ENCODE data around the gene BCL3. TPM values are rescaled to one million over a fixed set of nuclear protein-coding genes. Genes with fewer than 3 reads are reported as not detected.
A peak's percentile ranks its signal among the peaks of the same experiment; 100 is the strongest.
"Not testable (repeated sequence)": the region's sequence is repeated elsewhere in the genome, so short reads cannot be mapped to it uniquely, and the experiment has no call there.

Gene BCL3
- total and polyA plus RNA-seq, 9 donors: 2.7 to 19.2 (median 14.5) TPM

DNA sequence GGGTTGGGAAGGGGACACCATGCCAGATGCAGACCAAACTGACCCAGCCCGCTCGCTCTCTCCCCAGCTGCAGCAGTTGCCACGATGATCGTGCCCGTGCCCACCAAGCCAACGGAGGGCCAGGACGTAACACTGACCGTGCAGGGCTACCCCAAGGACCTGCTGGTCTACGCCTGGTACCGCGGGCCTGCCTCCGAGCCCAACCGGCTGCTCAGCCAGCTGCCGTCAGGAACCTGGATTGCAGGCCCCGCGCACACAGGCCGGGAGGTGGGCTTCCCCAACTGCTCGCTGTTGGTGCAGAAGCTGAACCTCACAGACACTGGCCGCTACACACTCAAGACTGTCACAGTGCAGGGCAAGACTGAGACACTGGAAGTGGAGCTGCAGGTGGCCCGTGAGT lies 40.7 kb upstream of the BCL3 start:
- 89% methylated on average over 20 of the region's 20 CpGs for WGBS (ENCODE audit: insufficient coverage)
- no peak for DNase-seq
- Histone ChIP-seq H3K4me3 (ENCODE audit: low read length) (no peak overlapping the region), H3K27ac (ENCODE audit: low read length) (no peak overlapping the region), H3K27me3 (ENCODE audit: control insufficient read depth, insufficient read depth, low read length) (no peaks in the 10 kb centered on the region), H3K36me3 (ENCODE audit: control insufficient read depth, insufficient read depth, low read length) (no peaks in the 10 kb centered on the region), H3K9me3 (replicated peaks; ENCODE audit: control insufficient read depth, low read depth, low read length) (no peaks in the 10 kb centered on the region), H3K4me1 (ENCODE audit: control insufficient read depth, insufficient read depth, low read length) (peaks cover 22% of the 10 kb centered on the region)

DNA sequence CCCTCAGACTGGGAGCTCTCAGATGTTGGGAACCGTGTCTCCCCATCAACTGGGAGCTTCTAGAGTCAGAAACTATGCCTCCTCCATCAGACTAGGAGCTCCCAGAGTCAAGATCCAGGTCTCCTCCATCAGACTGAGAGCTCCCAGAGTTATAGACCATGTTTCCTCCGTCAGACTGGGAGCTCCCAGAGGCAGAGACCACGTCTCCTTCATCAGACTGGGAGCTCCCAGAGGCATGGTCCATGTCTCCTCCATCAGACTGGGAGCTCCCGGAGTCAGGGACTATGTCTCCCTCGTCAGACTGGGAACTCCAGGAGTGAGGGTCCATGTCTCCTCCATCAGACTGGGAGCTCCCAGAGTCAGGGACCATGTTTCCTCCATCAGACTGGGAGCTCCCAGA lies 39.6 kb upstream of the BCL3 start:
- Histone ChIP-seq H3K27ac (ENCODE audit: low read length) (no peak overlapping the region), H3K9me3 (replicated peaks; ENCODE audit: control insufficient read depth, low read depth, low read length) (no peaks in the 10 kb centered on the region), H3K4me1 (ENCODE audit: control insufficient read depth, insufficient read depth, low read length) (peaks cover 22% of the 10 kb centered on the region), H3K4me3 (ENCODE audit: low read length) (no peak overlapping the region), H3K36me3 (ENCODE audit: control insufficient read depth, insufficient read depth, low read length) (no peaks in the 10 kb centered on the region), H3K27me3 (ENCODE audit: control insufficient read depth, insufficient read depth, low read length) (no peaks in the 10 kb centered on the region)
- no peak for DNase-seq
- WGBS (ENCODE audit: insufficient coverage): 82% methylated on average over 4 of the region's 5 CpGs

DNA sequence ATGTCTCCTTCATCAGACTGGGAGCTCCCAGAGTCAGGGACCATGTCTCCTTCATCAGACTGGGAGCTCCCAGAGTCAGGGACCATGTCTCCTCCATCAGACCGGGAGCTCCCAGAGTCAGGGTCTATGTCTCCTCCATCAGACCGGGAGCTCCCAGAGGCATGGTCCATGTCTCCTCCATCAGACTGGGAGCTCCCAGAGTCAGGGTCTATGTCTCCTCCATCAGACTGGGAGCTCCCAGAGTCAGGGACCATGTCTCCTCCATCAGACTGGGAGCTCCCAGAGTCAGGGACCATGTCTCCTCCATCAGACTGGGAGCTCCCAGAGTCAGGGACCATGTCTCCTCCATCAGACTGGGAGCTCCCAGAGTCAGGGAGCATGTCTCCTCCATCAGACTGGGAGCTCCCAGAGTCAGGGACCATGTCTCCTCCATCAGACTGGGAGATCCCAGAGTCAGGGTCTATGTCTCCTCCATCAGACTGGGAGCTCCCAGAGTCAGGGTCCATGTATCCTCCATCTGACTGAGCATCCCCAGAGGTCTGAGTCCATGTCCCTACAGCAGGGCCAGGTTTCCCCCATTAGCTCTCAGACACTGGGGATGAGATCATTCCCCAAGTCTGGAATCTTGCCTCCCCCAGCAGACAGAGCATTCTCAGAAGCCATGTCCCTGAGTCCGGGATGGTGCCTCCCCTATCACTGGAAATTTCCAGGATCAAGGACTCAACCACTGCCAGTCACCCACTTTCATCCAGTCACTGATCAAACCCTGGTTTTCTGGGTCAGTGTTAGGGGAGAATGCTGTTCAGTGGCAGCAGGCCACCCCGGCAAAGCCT lies 38.9 kb upstream of the BCL3 start:
- H3K4me3 ChIP-seq (ENCODE audit: low read length); H3K9me3 ChIP-seq (replicated peaks; ENCODE audit: control insufficient read depth, low read depth, low read length); H3K27me3 ChIP-seq (ENCODE audit: control insufficient read depth, insufficient read depth, low read length); H3K27ac ChIP-seq (ENCODE audit: low read length); H3K36me3 ChIP-seq (ENCODE audit: control insufficient read depth, insufficient read depth, low read length); DNase-seq: not testable (repeated sequence)
- peaks cover 22% of the 10 kb centered on the region for H3K4me1 ChIP-seq (ENCODE audit: control insufficient read depth, insufficient read depth, low read length)
- 100% methylated on average over 1 of the region's 4 CpGs for WGBS (ENCODE audit: insufficient coverage)

DNA sequence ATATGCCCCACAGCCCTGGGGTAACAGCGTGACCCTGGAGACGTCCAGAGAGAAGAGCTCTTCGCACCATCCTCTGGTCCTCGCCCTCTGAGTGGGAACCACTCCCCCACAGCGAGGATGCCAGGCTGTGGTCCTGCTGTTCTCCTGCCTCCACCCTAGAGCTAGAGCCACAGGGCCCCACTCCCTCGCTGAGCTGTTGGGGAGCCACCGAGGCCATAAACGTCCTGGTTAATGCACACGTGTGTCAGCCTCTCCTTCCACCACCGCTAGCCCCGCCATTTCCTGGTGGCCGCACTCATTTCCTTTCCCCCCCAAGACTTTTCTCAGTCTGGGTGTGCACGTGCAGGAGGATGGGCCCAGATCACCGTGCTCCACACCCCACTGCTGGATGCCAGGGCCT lies 38.0 kb upstream of the BCL3 start:
- WGBS (ENCODE audit: insufficient coverage): 70% methylated on average over 12 of the region's 14 CpGs
- H3K9me3 ChIP-seq (replicated peaks; ENCODE audit: control insufficient read depth, low read depth, low read length): peaks cover 7% of the 10 kb centered on the region
- DNase-seq: no peak
- no peaks in the 10 kb centered on the region for H3K36me3 ChIP-seq (ENCODE audit: control insufficient read depth, insufficient read depth, low read length)
- H3K27ac ChIP-seq (ENCODE audit: low read length): no peak overlapping the region
- no peak overlapping the region for H3K4me3 ChIP-seq (ENCODE audit: low read length)
- H3K27me3 ChIP-seq (ENCODE audit: control insufficient read depth, insufficient read depth, low read length): no peaks in the 10 kb centered on the region
- peaks cover 20% of the 10 kb centered on the region for H3K4me1 ChIP-seq (ENCODE audit: control insufficient read depth, insufficient read depth, low read length)

DNA sequence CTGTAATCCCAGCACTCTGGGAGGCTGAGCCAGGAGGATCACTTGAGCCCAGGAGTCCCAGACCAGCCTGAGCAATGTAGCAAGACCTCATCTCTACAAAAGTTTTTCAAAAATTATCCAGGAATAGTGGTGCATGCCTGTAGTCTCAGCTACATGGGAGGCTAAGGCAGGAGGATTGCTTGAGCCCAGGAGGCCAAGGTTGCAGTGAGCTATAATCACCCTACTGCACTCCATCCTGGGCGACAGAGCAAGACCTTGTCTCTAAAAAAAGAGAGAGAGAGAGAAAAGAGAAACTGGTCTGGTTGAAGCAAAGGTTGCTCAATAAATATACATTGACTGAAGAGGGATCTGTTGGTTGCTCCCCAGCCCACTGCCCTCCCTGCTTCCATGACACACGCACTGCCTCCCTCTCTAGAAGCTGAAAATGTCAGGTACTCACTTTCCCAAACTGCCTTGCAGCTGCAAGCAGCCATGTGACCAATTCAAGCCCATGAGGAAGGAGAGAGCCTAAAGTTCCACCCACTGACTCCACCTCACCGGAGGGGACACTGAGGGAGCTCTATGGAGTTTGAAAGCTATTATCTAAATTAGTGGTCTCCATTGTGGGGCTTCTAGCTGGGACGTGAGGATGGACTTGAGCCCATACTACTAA lies 35.5 kb upstream of the BCL3 start:
- H3K4me3 ChIP-seq (ENCODE audit: low read length): no peak overlapping the region
- H3K4me1 ChIP-seq (ENCODE audit: control insufficient read depth, insufficient read depth, low read length): peaks cover under 1% of the 10 kb centered on the region
- H3K27ac ChIP-seq (ENCODE audit: low read length): no peak overlapping the region
- DNase-seq: no peak
- no peaks in the 10 kb centered on the region for H3K27me3 ChIP-seq (ENCODE audit: control insufficient read depth, insufficient read depth, low read length)
- H3K9me3 ChIP-seq (replicated peaks; ENCODE audit: control insufficient read depth, low read depth, low read length): peaks cover 7% of the 10 kb centered on the region
- no peaks in the 10 kb centered on the region for H3K36me3 ChIP-seq (ENCODE audit: control insufficient read depth, insufficient read depth, low read length)
- 0% methylated on average over 1 of the region's 4 CpGs for WGBS (ENCODE audit: insufficient coverage)

DNA sequence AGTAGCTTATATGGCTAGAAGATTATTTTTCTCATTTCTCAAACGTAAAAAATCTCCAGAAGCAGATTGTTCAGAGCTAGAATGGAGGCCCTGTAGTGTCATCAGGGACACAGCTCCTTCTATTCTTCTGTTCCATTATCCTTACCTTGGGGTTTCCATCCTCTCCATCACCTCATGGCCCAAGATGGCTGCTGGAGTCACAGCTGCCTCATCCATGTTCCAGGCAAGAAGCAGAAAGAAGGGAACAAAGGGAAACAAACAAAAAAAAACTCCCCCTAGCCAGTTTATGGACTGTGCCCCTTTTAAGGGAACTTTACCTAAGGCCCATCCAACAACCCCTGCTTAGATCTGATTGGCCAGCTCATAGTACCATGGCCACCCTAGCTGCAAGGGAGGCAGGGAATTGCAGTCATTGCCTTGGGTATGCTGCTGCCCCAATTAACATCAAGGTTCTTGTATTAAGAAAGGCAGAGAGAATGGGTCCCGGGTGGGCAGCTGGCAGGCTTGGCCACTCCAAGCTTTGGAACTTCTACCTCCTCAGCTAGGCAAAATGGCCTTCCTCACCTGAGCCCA lies 33.8 kb upstream of the BCL3 start:
- Histone ChIP-seq H3K9me3 (replicated peaks; ENCODE audit: control insufficient read depth, low read depth, low read length) (peaks cover 7% of the 10 kb centered on the region), H3K27ac (ENCODE audit: low read length) (no peak overlapping the region), H3K36me3 (ENCODE audit: control insufficient read depth, insufficient read depth, low read length) (no peaks in the 10 kb centered on the region), H3K27me3 (ENCODE audit: control insufficient read depth, insufficient read depth, low read length) (no peaks in the 10 kb centered on the region), H3K4me1 (ENCODE audit: control insufficient read depth, insufficient read depth, low read length) (peaks cover 12% of the 10 kb centered on the region), H3K4me3 (ENCODE audit: low read length) (no peak overlapping the region)
- no peak for DNase-seq
- no CpG with 5 or more reads among the region's 2 CpGs for WGBS (ENCODE audit: insufficient coverage)

GRCh38 chr19:44717603-44718002 lies 30.9 kb upstream of the BCL3 start:
- Histone ChIP-seq H3K27ac (ENCODE audit: low read length) (no peak overlapping the region), H3K36me3 (ENCODE audit: control insufficient read depth, insufficient read depth, low read length) (no peaks in the 10 kb centered on the region), H3K4me3 (ENCODE audit: low read length) (no peak overlapping the region), H3K27me3 (ENCODE audit: control insufficient read depth, insufficient read depth, low read length) (no peaks in the 10 kb centered on the region), H3K4me1 (ENCODE audit: control insufficient read depth, insufficient read depth, low read length) (peaks cover 12% of the 10 kb centered on the region), H3K9me3 (replicated peaks; ENCODE audit: control insufficient read depth, low read depth, low read length) (peaks cover 7% of the 10 kb centered on the region)
- WGBS (ENCODE audit: insufficient coverage): no CpG with 5 or more reads among the region's 6 CpGs
- no peak for DNase-seq

DNA sequence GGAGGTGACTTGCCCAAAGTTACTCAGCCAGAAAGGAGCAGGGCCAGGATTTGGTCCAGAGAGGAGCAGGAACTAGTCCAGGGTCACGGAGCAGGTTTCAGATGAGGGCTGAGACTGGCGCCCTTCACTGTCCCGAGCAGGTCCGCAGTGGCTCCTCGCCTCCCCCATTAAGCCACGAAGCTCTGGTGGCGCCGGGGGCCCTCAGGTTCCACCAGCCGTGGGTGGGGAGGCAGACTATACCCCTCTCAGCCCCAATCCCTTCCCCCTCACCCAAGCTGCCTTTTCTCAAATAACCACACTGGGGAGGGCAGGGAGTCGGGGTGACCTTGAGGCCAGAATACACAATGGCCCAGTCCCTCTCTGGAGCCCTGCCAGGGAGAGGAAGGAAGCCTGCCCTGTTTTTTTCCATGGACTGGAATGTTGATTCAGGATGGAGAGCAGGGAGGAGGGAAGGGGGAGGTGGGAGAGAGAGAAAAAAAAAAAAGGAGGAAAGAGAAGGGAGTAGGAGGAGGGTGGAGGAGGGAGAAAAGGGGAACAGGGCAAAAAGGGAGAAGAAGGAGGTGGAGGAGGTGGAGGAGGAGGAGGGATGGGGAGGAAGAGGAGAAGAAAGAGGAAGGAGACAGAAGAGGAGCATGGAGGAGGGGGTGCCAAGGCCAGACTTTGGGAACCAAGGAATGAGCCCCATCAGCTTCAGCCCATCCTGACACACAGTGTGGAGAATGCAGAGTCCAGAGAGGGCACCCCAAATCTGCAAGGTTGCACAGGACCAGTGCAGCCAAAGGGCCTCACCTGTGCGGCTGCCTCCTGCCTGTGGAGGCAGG lies 29.9 kb upstream of the BCL3 start:
- peaks cover 7% of the 10 kb centered on the region for H3K9me3 ChIP-seq (replicated peaks; ENCODE audit: control insufficient read depth, low read depth, low read length)
- peak overlapping the region; percentile 74 for H3K27ac ChIP-seq (ENCODE audit: low read length)
- no peaks in the 10 kb centered on the region for H3K36me3 ChIP-seq (ENCODE audit: control insufficient read depth, insufficient read depth, low read length)
- no peaks in the 10 kb centered on the region for H3K27me3 ChIP-seq (ENCODE audit: control insufficient read depth, insufficient read depth, low read length)
- peak overlapping the region; percentile 5 for H3K4me3 ChIP-seq (ENCODE audit: low read length)
- DNase-seq: peak; percentile 80
- peaks cover 12% of the 10 kb centered on the region for H3K4me1 ChIP-seq (ENCODE audit: control insufficient read depth, insufficient read depth, low read length)
- WGBS (ENCODE audit: insufficient coverage): 43% methylated on average over 4 of the region's 11 CpGs

- peaks cover 16% of the 10 kb centered on the region for H3K4me1 ChIP-seq (ENCODE audit: control insufficient read depth, insufficient read depth, low read length)
- H3K4me3 ChIP-seq (ENCODE audit: low read length): no peak overlapping the region
- no peak for DNase-seq
- peaks cover 7% of the 10 kb centered on the region for H3K9me3 ChIP-seq (replicated peaks; ENCODE audit: control insufficient read depth, low read depth, low read length)
- no peaks in the 10 kb centered on the region for H3K27me3 ChIP-seq (ENCODE audit: control insufficient read depth, insufficient read depth, low read length)
- H3K27ac ChIP-seq (ENCODE audit: low read length): no peak overlapping the region
- WGBS (ENCODE audit: insufficient coverage): 58% methylated on average over 8 of the region's 8 CpGs
- no peaks in the 10 kb centered on the region for H3K36me3 ChIP-seq (ENCODE audit: control insufficient read depth, insufficient read depth, low read length)
These were observed 29.2 kb upstream of the BCL3 start for GRCh38 chr19:44719262-44719701.

DNA sequence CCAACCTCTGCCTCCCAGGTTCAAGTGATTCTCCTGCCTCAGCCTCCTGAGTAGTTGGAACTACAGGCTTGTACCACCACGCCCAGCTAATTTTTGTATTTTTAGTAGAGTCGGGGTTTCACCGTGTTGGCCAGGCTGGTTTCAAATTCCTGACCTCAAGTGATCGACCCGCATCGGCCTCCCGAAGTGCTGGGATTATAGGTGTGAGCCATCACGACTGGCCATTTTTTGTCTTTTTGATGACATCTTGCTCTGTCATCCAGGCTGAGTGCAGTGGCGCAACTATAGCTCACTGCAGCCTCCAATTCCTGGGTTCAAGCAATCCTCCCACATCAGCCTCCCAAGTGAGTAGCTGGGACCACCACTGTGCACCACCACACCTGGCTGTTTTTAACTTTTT lies 28.1 kb upstream of the BCL3 start:
- 90% methylated on average over 7 of the region's 9 CpGs for WGBS (ENCODE audit: insufficient coverage)
- not testable (repeated sequence) for H3K36me3 ChIP-seq (ENCODE audit: control insufficient read depth, insufficient read depth, low read length); H3K9me3 ChIP-seq (replicated peaks; ENCODE audit: control insufficient read depth, low read depth, low read length); H3K27ac ChIP-seq (ENCODE audit: low read length); H3K27me3 ChIP-seq (ENCODE audit: control insufficient read depth, insufficient read depth, low read length); DNase-seq; H3K4me3 ChIP-seq (ENCODE audit: low read length)
- peaks cover 20% of the 10 kb centered on the region for H3K4me1 ChIP-seq (ENCODE audit: control insufficient read depth, insufficient read depth, low read length)

Data from muscle of leg (tissue), 11 donors.